GM19240 (cell line): ENCODE results near the gene PRKX.
"Not testable (repeated sequence)": the region's sequence is repeated elsewhere in the genome, so short reads cannot be mapped to it uniquely, and the experiment has no call there.

Experiments used
- DNase-seq: peaks from one replicate; pipeline ENCODE4 v3.0.0; 2011; ENCODE audit warnings: low spot score; ENCODE audit not compliant: insufficient read length

The PRKX gene

DNA sequence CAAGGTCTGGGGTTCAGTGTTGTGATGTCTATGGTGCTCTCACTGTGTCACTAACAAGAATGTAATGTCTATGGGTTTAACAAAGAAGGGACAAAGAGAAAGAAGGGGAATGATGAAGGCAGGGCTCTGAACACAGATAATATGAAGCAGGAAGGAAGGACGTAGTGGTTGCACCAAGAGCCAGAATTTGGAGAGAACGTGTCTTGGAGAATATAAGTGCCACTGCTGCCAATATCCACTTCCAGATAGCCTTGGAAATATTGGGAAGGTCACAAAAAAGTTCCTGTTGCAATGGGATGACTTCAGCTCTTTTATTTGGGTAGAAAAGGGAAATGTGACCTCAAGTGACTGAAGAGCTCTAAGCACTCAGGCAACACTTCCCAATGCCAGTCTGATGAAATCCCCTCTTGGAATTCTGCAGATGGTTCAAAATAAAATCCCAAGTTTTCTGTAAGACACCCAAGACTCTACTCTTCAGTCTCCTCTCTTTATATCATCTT, 131.8 kb downstream of the PRKX start:
- DNase-seq = no peak

DNA sequence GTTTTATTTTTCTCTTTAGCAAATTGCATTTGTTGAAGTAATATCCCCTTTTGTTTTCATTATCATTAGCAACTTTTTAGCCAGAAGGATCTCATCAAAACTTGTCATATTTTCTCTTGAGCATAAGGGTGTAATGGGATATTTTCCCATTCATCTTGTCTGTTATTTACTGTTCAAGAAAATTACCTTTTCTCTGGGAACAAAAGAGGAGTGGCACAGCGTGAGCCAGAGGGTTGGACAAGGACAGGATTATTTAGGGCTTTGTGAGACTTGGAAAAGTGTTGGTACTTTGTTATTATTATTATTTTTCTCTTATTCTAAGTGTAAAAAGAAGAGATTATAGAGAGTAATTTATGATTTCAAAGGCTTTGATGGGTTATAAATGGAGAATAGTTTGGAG, 135.9 kb downstream of the PRKX start:
- DNase-seq = no peak

DNA sequence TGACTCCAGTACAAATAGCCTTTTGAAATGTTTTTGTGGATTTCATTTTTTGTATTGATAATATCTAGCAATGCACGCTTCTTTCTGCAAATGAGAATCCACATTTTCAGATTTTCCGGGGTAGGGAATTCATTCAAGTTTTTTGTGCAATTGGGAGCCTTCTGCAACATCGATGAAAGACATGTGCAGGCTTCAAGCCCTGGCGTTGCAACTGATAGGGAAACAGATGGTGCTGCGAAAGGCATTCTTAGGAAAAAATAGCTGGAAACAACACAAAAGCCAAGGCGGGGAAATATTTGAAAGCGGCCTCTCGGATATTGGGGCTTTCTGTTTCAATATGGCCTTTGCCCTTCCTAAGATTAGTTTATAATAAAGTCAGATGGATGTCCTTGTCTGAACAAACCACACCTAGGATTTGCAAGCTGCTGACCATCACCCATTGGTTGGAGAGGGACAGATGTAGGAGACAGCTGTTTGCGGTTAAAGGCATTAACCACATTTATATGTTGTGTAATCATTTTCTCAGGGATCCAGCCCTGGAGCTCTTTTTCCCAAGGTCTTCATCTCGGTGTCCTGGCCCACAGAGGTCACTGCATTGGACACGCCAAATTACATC, 136.5 kb downstream of the PRKX start:
- no peak for DNase-seq

DNA sequence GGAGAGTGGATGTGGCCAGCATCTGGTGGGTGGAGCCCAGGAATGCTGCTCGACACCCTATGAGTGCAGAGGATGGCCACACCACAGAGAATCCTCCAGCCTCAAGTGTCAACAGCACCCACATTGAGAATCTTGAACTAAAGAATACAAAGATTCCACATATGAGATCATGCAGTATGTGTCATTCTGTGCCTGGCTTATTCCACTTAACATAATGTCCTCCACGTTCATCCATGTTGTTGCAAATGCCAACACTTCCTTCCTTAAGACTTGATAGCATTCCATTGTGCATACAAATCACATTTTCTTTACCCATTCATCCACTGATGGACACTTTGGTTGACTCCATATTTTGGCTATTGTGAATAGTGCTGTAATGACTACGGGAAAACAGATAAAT, 145.8 kb downstream of the PRKX start:
- DNase-seq = no peak

DNA sequence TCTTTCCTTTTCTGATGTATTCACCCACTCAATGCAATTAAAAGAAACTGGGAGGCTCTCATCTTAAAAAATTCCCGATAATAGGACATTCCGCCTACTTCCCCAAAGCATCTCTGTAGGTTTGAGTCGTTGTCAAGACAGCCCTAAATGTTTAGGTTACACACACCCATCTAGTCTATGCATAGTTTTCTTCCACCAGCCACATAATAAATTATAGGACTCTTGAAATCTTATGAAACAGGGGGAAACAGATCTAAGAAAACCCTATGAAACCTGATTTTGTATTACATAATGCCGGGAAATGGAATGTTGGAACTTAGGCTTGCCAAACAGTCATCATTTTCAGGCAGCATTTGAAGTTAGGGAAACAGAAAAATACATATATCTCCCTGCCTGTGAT, 150.0 kb downstream of the PRKX start:
- no peak for DNase-seq

DNA sequence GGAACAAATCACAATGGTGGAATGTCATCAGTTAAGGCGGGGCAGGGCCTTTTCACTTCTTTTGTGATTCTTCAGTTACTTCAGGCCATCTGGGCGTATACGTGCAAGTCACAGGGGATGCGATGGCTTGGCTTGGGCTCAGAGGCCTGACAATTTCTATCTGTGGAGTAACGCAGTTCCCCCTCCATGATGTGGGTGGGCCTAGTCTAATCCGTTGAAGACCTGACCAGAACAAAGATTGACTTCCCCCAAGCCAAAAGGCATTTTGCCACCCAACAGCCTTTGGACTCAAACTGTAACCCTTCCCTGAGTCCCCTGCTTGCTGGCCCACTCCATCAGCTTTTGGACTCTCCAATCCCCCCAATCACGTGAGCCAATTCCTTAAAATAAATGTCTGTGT, 153.4 kb downstream of the PRKX start:
- DNase-seq = not testable (repeated sequence)
